ENCODE measurements around the gene SLC6A11. TPM values are rescaled to one million over a fixed set of nuclear protein-coding genes. Genes with fewer than 3 reads are reported as not detected.

SLC6A11 gene
- total RNA-seq, 2 experiments from 2014 or later = not detected

DNA sequence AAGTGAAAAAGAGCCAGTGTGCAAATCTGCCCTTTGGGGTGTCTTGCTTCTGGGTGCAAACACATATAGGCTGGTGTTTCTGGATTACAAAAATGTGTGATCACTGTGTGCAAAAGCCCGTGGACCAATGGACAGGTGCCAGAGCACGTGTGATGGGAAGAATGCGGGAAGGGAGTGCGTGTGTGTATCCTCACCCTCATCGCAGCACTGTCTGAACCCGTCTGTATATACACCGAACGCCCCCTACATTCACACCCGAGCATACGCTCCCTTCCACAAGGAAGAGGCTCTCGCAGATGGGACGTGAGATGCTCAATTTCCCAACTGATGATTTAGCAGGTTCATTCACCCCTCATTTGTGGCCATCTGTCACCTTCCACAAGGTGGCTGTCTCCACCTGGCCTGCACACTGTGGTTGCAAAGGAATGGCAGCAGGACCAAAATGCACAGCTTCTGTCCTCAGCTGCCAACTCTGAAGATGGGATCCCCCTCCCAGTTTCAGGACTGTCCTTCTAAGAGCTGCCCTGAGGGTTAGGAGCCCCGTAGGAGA, 157.1 kb downstream of the SLC6A11 start:
- no peaks in the 10 kb centered on the region for H3K4me1 Mint-ChIP-seq (ENCODE audit: low read depth)
- no peak for ATAC-seq
- ChIA-PET CTCF (no interaction called here), POLR2A (no interaction called here)
- DNase-seq = no peak
- H3K27me3 Mint-ChIP-seq (ENCODE audit: low read depth) = peaks cover 8% of the 10 kb centered on the region
- H3K4me3 Mint-ChIP-seq = no peak overlapping the region
- no peaks in the 10 kb centered on the region for H3K36me3 Mint-ChIP-seq (ENCODE audit: low read depth)
- H3K27ac Mint-ChIP-seq = no peak overlapping the region
- H3K9me3 Mint-ChIP-seq (ENCODE audit: insufficient read depth) = no peaks in the 10 kb centered on the region

GRCh38 chr3:10974131-10974530, 158.1 kb downstream of the SLC6A11 start:
- ATAC-seq = no peak
- ChIA-PET POLR2A (no interaction called here), CTCF (no interaction called here)
- Mint-ChIP-seq H3K4me3 (no peak overlapping the region), H3K9me3 (ENCODE audit: insufficient read depth) (no peaks in the 10 kb centered on the region), H3K36me3 (ENCODE audit: low read depth) (no peaks in the 10 kb centered on the region), H3K27ac (no peak overlapping the region), H3K27me3 (ENCODE audit: low read depth) (peaks cover 12% of the 10 kb centered on the region), H3K4me1 (ENCODE audit: low read depth) (no peaks in the 10 kb centered on the region)
- DNase-seq = no peak

- Mint-ChIP-seq H3K4me3 (no peak overlapping the region), H3K4me1 (ENCODE audit: low read depth) (no peaks in the 10 kb centered on the region)
Observed at GRCh38 chr3:10974746-10975375, 158.8 kb downstream of the SLC6A11 start.

DNA sequence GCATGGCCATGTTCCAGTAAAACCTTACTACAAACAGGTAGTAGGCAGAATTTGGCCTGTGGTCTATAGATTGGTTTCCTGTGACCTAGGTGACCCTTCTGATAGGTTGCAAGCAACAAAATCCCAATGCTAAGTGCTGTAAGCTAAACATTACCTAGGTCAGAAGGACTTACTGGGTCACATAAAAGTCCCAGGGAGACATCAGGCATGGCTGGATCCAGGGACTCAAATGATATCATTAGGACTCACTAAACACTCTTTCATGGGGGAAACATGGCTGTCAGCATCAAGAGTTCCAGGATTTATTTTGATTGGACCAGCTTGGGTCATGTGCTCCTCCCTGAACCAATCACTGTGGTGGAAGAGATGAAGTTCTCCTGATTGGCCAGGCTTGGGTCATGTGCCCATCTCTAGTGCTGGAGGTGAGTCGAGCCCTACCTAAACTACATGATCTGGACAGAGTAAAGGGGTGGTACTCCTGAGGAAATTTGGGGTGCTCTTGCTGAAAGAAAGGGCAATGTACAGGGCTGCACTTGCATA, 159.7 kb downstream of the SLC6A11 start:
- H3K27me3 Mint-ChIP-seq (ENCODE audit: low read depth) = peaks cover 10% of the 10 kb centered on the region
- no peaks in the 10 kb centered on the region for H3K9me3 Mint-ChIP-seq (ENCODE audit: insufficient read depth)
- DNase-seq (no peak), ATAC-seq (no peak)
- no peak overlapping the region for H3K4me3 Mint-ChIP-seq
- ChIA-PET CTCF (no interaction called here), POLR2A (no interaction called here)
- H3K27ac Mint-ChIP-seq = no peak overlapping the region
- H3K4me1 Mint-ChIP-seq (ENCODE audit: low read depth) = no peaks in the 10 kb centered on the region
- no peaks in the 10 kb centered on the region for H3K36me3 Mint-ChIP-seq (ENCODE audit: low read depth)

More at GRCh38 chr3:10974746-10975375, 158.8 kb downstream of the SLC6A11 start:
- no peak for ATAC-seq
- H3K9me3 Mint-ChIP-seq (ENCODE audit: insufficient read depth) = no peaks in the 10 kb centered on the region
- H3K36me3 Mint-ChIP-seq (ENCODE audit: low read depth) = no peaks in the 10 kb centered on the region
- ChIA-PET POLR2A (no interaction called here), CTCF (no interaction called here)
- no peak overlapping the region for H3K27ac Mint-ChIP-seq
- H3K27me3 Mint-ChIP-seq (ENCODE audit: low read depth) = peaks cover 12% of the 10 kb centered on the region
- DNase-seq = no peak

DNA sequence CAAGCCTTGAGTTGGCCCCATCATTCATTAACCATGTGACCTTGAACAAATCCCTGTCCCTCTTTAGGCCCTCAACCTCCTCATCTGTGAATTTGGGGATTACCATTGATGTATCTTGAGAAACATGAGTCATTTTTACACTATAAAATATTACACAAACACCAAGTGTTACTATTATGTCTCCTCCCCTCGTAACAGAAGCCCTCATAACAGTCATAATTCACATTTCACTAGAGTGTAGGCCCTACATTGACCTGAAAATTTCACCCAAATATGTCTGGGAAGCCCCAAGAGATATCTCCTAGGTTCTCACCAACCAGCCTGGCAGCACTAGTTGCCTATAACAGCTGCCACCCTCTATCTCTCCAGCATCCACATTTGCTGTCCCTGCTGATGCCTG, 160.7 kb downstream of the SLC6A11 start:
- Mint-ChIP-seq H3K27ac (no peak overlapping the region), H3K9me3 (ENCODE audit: insufficient read depth) (no peaks in the 10 kb centered on the region), H3K27me3 (ENCODE audit: low read depth) (peaks cover 10% of the 10 kb centered on the region), H3K4me3 (no peak overlapping the region), H3K4me1 (ENCODE audit: low read depth) (no peaks in the 10 kb centered on the region), H3K36me3 (ENCODE audit: low read depth) (no peaks in the 10 kb centered on the region)
- CTCF ChIA-PET = interaction anchor here (0.5 kb wide), 1 partner anchor 574 kb away, joined by 3 read pairs; no protein-coding TSS in a partner anchor
- POLR2A ChIA-PET = no interaction called here
- DNase-seq (no peak), ATAC-seq (no peak)

DNA sequence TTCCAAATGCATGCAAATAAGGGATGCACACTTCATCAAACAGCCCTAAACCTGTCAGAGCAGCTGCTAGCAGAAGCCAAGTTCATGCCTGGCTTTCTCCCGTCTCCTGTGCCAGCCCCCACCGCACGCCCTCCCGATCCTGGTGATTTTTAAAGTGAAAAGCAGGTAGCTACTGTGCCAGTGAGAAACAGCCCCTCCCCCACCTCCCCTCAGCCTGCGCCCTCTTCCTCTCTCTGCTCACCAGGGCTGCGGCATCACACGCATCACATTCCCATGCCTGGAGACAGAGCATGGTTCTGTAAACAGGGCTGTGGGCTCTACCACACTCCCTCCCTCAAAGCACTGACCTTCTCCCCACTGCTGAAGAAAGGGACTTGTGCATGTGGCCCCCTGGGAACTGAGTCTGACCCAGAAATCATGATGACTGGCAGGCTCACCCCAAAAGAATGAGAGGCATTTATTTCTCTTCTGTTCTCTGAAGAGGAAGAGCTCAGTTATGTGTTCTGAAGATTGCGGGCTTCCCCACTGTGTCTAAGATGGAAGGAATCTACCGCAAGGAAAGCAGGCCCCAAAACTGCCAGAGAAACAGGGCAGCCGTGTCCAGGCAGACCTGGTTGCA, 162.0 kb downstream of the SLC6A11 start:
- Mint-ChIP-seq H3K36me3 (ENCODE audit: low read depth) (no peaks in the 10 kb centered on the region), H3K9me3 (ENCODE audit: insufficient read depth) (no peaks in the 10 kb centered on the region), H3K27me3 (ENCODE audit: low read depth) (peaks cover 11% of the 10 kb centered on the region), H3K4me1 (ENCODE audit: low read depth) (no peaks in the 10 kb centered on the region), H3K4me3 (no peak overlapping the region), H3K27ac (no peak overlapping the region)
- DNase-seq (no peak), ATAC-seq (no peak)
- CTCF ChIA-PET = no interaction called here
- POLR2A ChIA-PET = no interaction called here

GRCh38 chr3:10978956-10979355, 162.9 kb downstream of the SLC6A11 start:
- POLR2A ChIA-PET = no interaction called here
- H3K9me3 Mint-ChIP-seq (ENCODE audit: insufficient read depth) = no peaks in the 10 kb centered on the region
- H3K36me3 Mint-ChIP-seq (ENCODE audit: low read depth) = no peaks in the 10 kb centered on the region
- ATAC-seq = no peak
- no peak overlapping the region for H3K4me3 Mint-ChIP-seq
- H3K27me3 Mint-ChIP-seq (ENCODE audit: low read depth) = peaks cover 11% of the 10 kb centered on the region
- CTCF ChIA-PET = no interaction called here
- no peaks in the 10 kb centered on the region for H3K4me1 Mint-ChIP-seq (ENCODE audit: low read depth)
- H3K27ac Mint-ChIP-seq = no peak overlapping the region
- no peak for DNase-seq

DNA sequence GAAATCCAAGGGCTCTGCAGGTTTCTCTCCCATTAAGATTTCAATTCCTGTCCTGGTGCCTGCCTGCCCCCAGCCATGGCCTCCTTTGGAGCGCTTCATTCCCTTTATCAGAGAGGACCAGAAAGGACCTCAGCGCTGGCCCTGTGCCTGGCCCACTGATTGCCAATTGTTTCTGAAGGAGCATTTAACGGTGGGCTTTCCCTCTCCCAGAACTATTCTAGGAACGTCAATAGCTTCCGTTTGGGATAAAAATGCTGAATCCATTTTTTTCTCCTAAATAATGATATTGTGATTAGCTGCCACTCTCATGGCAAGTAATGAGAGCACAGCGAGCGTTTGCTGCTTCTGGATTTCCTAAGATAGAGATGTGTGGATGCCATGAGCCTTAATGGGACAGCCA, 164.3 kb downstream of the SLC6A11 start:
- H3K27me3 Mint-ChIP-seq (ENCODE audit: low read depth) = peaks cover 11% of the 10 kb centered on the region
- CTCF ChIA-PET = no interaction called here
- no peak overlapping the region for H3K4me3 Mint-ChIP-seq
- POLR2A ChIA-PET = no interaction called here
- H3K36me3 Mint-ChIP-seq (ENCODE audit: low read depth) = no peaks in the 10 kb centered on the region
- DNase-seq (no peak), ATAC-seq (no peak)
- no peaks in the 10 kb centered on the region for H3K4me1 Mint-ChIP-seq (ENCODE audit: low read depth)
- H3K9me3 Mint-ChIP-seq (ENCODE audit: insufficient read depth) = no peaks in the 10 kb centered on the region
- no peak overlapping the region for H3K27ac Mint-ChIP-seq

- Mint-ChIP-seq H3K9me3 (ENCODE audit: insufficient read depth) (no peaks in the 10 kb centered on the region), H3K27ac (no peak overlapping the region), H3K4me1 (ENCODE audit: low read depth) (no peaks in the 10 kb centered on the region), H3K36me3 (ENCODE audit: low read depth) (no peaks in the 10 kb centered on the region), H3K4me3 (no peak overlapping the region), H3K27me3 (ENCODE audit: low read depth) (peaks cover 11% of the 10 kb centered on the region)
- ChIA-PET POLR2A (no interaction called here), CTCF (no interaction called here)
- DNase-seq = no peak
- no peak for ATAC-seq
Observed at GRCh38 chr3:10981031-10981430, 165.0 kb downstream of the SLC6A11 start.

GRCh38 chr3:10981961-10982360, 165.9 kb downstream of the SLC6A11 start:
- H3K4me1 Mint-ChIP-seq (ENCODE audit: low read depth) = no peaks in the 10 kb centered on the region
- CTCF ChIA-PET = interaction anchor here (1.0 to 1.6 kb wide), 4 partner anchors 11 to 118 kb away, joined by 3 to 4 read pairs (median 4); partner anchors contain the start of gene SLC6A1
- POLR2A ChIA-PET = no interaction called here

GRCh38 chr3:10982782-10983181, 166.8 kb downstream of the SLC6A11 start:
- no peak for ATAC-seq
- H3K27ac Mint-ChIP-seq = no peak overlapping the region
- ChIA-PET CTCF (interaction anchor here (0.9 to 1.6 kb wide), 5 partner anchors 10 to 227 kb away, joined by 3 to 4 read pairs (median 3); partner anchors contain the start of gene SLC6A1), POLR2A (interaction anchor here (0.6 kb wide), 1 partner anchor 222 kb away, joined by 3 read pairs; no protein-coding TSS in a partner anchor)
- H3K27me3 Mint-ChIP-seq (ENCODE audit: low read depth) = peaks cover 9% of the 10 kb centered on the region
- H3K36me3 Mint-ChIP-seq (ENCODE audit: low read depth) = no peaks in the 10 kb centered on the region
- no peaks in the 10 kb centered on the region for H3K9me3 Mint-ChIP-seq (ENCODE audit: insufficient read depth)
- no peaks in the 10 kb centered on the region for H3K4me1 Mint-ChIP-seq (ENCODE audit: low read depth)
- no peak overlapping the region for H3K4me3 Mint-ChIP-seq
- DNase-seq = no peak

More at GRCh38 chr3:10981961-10982360, 165.9 kb downstream of the SLC6A11 start:
- Mint-ChIP-seq H3K4me3 (no peak overlapping the region), H3K27me3 (ENCODE audit: low read depth) (peaks cover 9% of the 10 kb centered on the region), H3K36me3 (ENCODE audit: low read depth) (no peaks in the 10 kb centered on the region), H3K9me3 (ENCODE audit: insufficient read depth) (no peaks in the 10 kb centered on the region), H3K27ac (no peak overlapping the region)
- ATAC-seq (no peak), DNase-seq (no peak)

GRCh38 chr3:10983219-10983916, 167.3 kb downstream of the SLC6A11 start:
- Mint-ChIP-seq H3K4me3 (no peak overlapping the region), H3K36me3 (ENCODE audit: low read depth) (no peaks in the 10 kb centered on the region), H3K4me1 (ENCODE audit: low read depth) (no peaks in the 10 kb centered on the region), H3K27me3 (ENCODE audit: low read depth) (peaks cover 9% of the 10 kb centered on the region), H3K27ac (no peak overlapping the region), H3K9me3 (ENCODE audit: insufficient read depth) (no peaks in the 10 kb centered on the region)
- CTCF ChIA-PET = interaction anchor here (0.9 to 1.6 kb wide), 4 partner anchors 14 to 228 kb away, joined by 3 to 4 read pairs (median 4); no protein-coding TSS in a partner anchor
- ATAC-seq = no peak
- DNase-seq = peak; percentile 23
- POLR2A ChIA-PET = interaction anchor here (0.6 kb wide), 1 partner anchor 222 kb away, joined by 3 read pairs; no protein-coding TSS in a partner anchor

All from activated CD8-positive, alpha-beta T cell treated with anti-CD3 and anti-CD28 coated beads, Interleukin-2, amount 10 ng/mL, durations not matched to agents 7 days and 5 days (primary cell).